ENCODE results near the gene IGF2BP3. TPM values are rescaled to one million over a fixed set of nuclear protein-coding genes. Genes with fewer than 3 reads are reported as not detected.
A peak's percentile ranks its signal among the peaks of the same experiment; 100 is the strongest.

The IGF2BP3 gene
- total RNA-seq, 1 donor from 2014 or later: not detected

GRCh38 chr7:23472956-23473843 is 2.9 kb upstream of the IGF2BP3 start:
- ATAC-seq (ENCODE audit: poor library complexity): no peak
- no peak for DNase-seq
- intact Hi-C loops (cut with DNase I): no loop called here

- intact Hi-C loops (cut with DNase I): no loop called here
- DNase-seq (no peak), ATAC-seq (ENCODE audit: poor library complexity) (no peak)
Measured at GRCh38 chr7:23472556-23472955, 2.3 kb upstream of the IGF2BP3 start.

- intact Hi-C loops (cut with DNase I): no loop called here
- no peak for ATAC-seq (ENCODE audit: poor library complexity)
- no peak for DNase-seq
Measured at GRCh38 chr7:23472046-23472445, 1.8 kb upstream of the IGF2BP3 start.

GRCh38 chr7:23471106-23471859 is 992 bp upstream of the IGF2BP3 start:
- DNase-seq (no peak), ATAC-seq (ENCODE audit: poor library complexity) (no peak)
- intact Hi-C loops (cut with DNase I): no loop called here

- DNase-seq (no peak), ATAC-seq (ENCODE audit: poor library complexity) (no peak)
- intact Hi-C loops (cut with DNase I): no loop called here
Measured at GRCh38 chr7:23469961-23470250, 385 bp downstream of the IGF2BP3 start.

- DNase-seq: no peak
- intact Hi-C loops (cut with DNase I): no loop called here
- peak; percentile 20 for ATAC-seq (ENCODE audit: poor library complexity)
Measured at GRCh38 chr7:23469150-23469960, 936 bp downstream of the IGF2BP3 start.

- DNase-seq (no peak), ATAC-seq (ENCODE audit: poor library complexity) (peak; percentile 13)
- intact Hi-C loops (cut with DNase I): no loop called here
Measured at GRCh38 chr7:23468526-23469149, 1.7 kb downstream of the IGF2BP3 start.

GRCh38 chr7:23467806-23468525 is 2.3 kb downstream of the IGF2BP3 start:
- intact Hi-C loops (cut with DNase I): no loop called here
- no peak for ATAC-seq (ENCODE audit: poor library complexity)

GRCh38 chr7:23467291-23467805 is 2.9 kb downstream of the IGF2BP3 start:
- intact Hi-C loops (cut with DNase I): no loop called here
- no peak for ATAC-seq (ENCODE audit: poor library complexity)
- no peak for DNase-seq

More at GRCh38 chr7:23467806-23468525, 2.3 kb downstream of the IGF2BP3 start:
- DNase-seq: no peak

- no peak for DNase-seq
- peak; percentile 85 for ATAC-seq (ENCODE audit: poor library complexity)
- intact Hi-C loops (cut with DNase I): no loop called here
Measured at GRCh38 chr7:23462846-23463245, 7.4 kb downstream of the IGF2BP3 start.

GRCh38 chr7:23458044-23458443 is 12.2 kb downstream of the IGF2BP3 start:
- DNase-seq (no peak), ATAC-seq (ENCODE audit: poor library complexity) (no peak)
- intact Hi-C loops (cut with DNase I): no loop called here

- ATAC-seq (ENCODE audit: poor library complexity) (no peak), DNase-seq (no peak)
- intact Hi-C loops (cut with DNase I): no loop called here
Measured at GRCh38 chr7:23456093-23456492, 14.2 kb downstream of the IGF2BP3 start.

GRCh38 chr7:23454881-23455526 is 15.3 kb downstream of the IGF2BP3 start:
- DNase-seq: no peak
- no peak for ATAC-seq (ENCODE audit: poor library complexity)
- intact Hi-C loops (cut with DNase I): no loop called here

GRCh38 chr7:23450518-23450917 is 19.8 kb downstream of the IGF2BP3 start:
- intact Hi-C loops (cut with DNase I): no loop called here
- DNase-seq (no peak), ATAC-seq (ENCODE audit: poor library complexity) (no peak)

GRCh38 chr7:23449941-23450340 is 20.4 kb downstream of the IGF2BP3 start:
- no peak for ATAC-seq (ENCODE audit: poor library complexity)
- intact Hi-C loops (cut with DNase I): no loop called here
- DNase-seq: no peak

- intact Hi-C loops (cut with DNase I): no loop called here
- DNase-seq (no peak), ATAC-seq (ENCODE audit: poor library complexity) (no peak)
Measured at GRCh38 chr7:23445326-23445725, 25.0 kb downstream of the IGF2BP3 start.

GRCh38 chr7:23443974-23444373 is 26.3 kb downstream of the IGF2BP3 start:
- ATAC-seq (ENCODE audit: poor library complexity): no peak
- intact Hi-C loops (cut with DNase I): no loop called here
- DNase-seq: no peak

- DNase-seq (no peak), ATAC-seq (ENCODE audit: poor library complexity) (no peak)
- intact Hi-C loops (cut with DNase I): no loop called here
Measured at GRCh38 chr7:23438171-23438570, 32.1 kb downstream of the IGF2BP3 start.

All from Right ventricle myocardium superior (tissue), 1 donor.